HepG2 (cell line): ENCODE measurements around the gene CFAP73. TPM values are rescaled to one million over a fixed set of nuclear protein-coding genes. Genes with fewer than 3 reads are reported as not detected.

Experiments
- ATAC-seq: fragments of 200-7000 bp; cut with Tn5 transposase; 3 replicates; pipeline ENCODE4 v1.9.1; 2020; ENCODE audit warnings: mild to moderate bottlenecking, moderate library complexity
- BruUV-seq: library from RNA; stranded (reverse); fragments of 400-500 nt; replicated peaks from 2 replicates; lab custom pipeline; 2021; lab: Mats Ljungman, UMichigan
- CTCF ChIA-PET: fragments of 300-600 bp; formaldehyde crosslinking; extraction: SDS; loops from one replicate; lab custom pipeline; 2021; ENCODE audit warnings: low total read pairs, inconsistent platforms, low intra/inter-chr PET ratio; lab: Yijun Ruan, JAX
- POLR2A ChIA-PET: fragments of 350-600 bp; sonication (Branson Sonifier 250); formaldehyde crosslinking; loops from one replicate; lab custom pipeline; 2020; ENCODE audit warnings: antibody characterized with exemption, inconsistent platforms; lab: Yijun Ruan, JAX
- DNase-seq: peaks from one replicate; pipeline ENCODE4 v3.0.0-alpha.2; 2015; ENCODE audit warnings: low spot score
- FAIRE-seq: peaks from 3 replicates; lab custom pipeline; 2011; peaks lifted over from hg19 to GRCh38; lab: Jason Lieb, UNC
- H2AFZ ChIP-seq: one replicate; pipeline ENCODE4 v1.6.1; 2011; ENCODE audit warnings: low read length, inconsistent platforms
- H3K27ac ChIP-seq: fragments of 300-600 bp; 3 replicates; pipeline ENCODE4 v1.8.0; 2011; ENCODE audit warnings: mixed run types, mild to moderate bottlenecking, mixed read lengths, low read length, inconsistent platforms; ENCODE audit not compliant: insufficient read depth; ENCODE audit errors: extremely low read length
- H3K27me3 ChIP-seq, 2 experiments: fragments of 200-600 bp in 1 of 2; 2 replicates in 1 of 2; 3 replicates in 1 of 2; pipeline versions ENCODE4 v1.6.0 to v1.8.0; 2011; ENCODE audit warnings: low read length in 2 of 2, mild to moderate bottlenecking in 2 of 2, moderate library complexity in 2 of 2, inconsistent platforms in 1 of 2; ENCODE audit not compliant: insufficient read depth in 2 of 2, control insufficient read depth in 1 of 2
- H3K36me3 ChIP-seq, 2 experiments: fragments of 200-600 bp in 1 of 2; replicated peaks in 1 of 2; 2 replicates in 1 of 2; 3 replicates in 1 of 2; pipeline versions ENCODE4 v1.5.1 to v1.8.0; 2011; ENCODE audit warnings: low read length in 2 of 2, inconsistent platforms in 1 of 2; ENCODE audit not compliant: insufficient read depth in 2 of 2, control insufficient read depth in 1 of 2
- H3K4me1 ChIP-seq: 2 replicates; pipeline ENCODE4 v1.5.1; 2012; ENCODE audit warnings: low read length, inconsistent platforms; ENCODE audit not compliant: insufficient read depth
- H3K4me2 ChIP-seq: 2 replicates; pipeline ENCODE4 v1.6.0; 2011; ENCODE audit warnings: low read depth, low read length, inconsistent platforms
- H3K4me3 ChIP-seq, 3 experiments: fragments of 200-600 bp in 1 of 3; sonication (generic), shearing (Covaris generic) in 1 of 3; replicated peaks in 1 of 3; 2 replicates each; pipeline ENCODE4 v1.5.1; 2011 to 2016; ENCODE audit warnings: low read length in 3 of 3, inconsistent platforms in 2 of 3, low read depth in 2 of 3, mild to moderate bottlenecking in 2 of 3, control low read depth in 1 of 3, mixed read lengths in 1 of 3; ENCODE audit not compliant: insufficient read depth in 1 of 3
- H3K79me2 ChIP-seq: one replicate; pipeline ENCODE4 v1.6.1; 2011; ENCODE audit warnings: low read length, inconsistent platforms; ENCODE audit not compliant: insufficient read depth
- H3K9ac ChIP-seq: 2 replicates; pipeline ENCODE4 v1.6.0; 2011; ENCODE audit warnings: mild to moderate bottlenecking, low read depth, low read length, inconsistent platforms; ENCODE audit not compliant: insufficient read depth
- H3K9me3 ChIP-seq: 2 replicates; pipeline ENCODE4 v1.5.1; 2012; ENCODE audit warnings: mild to moderate bottlenecking, low read length
- H4K20me1 ChIP-seq: 2 replicates; pipeline ENCODE4 v1.6.0; 2011; ENCODE audit warnings: inconsistent platforms, mild to moderate bottlenecking, low read length, moderate library complexity; ENCODE audit not compliant: insufficient read depth
- ATF1 ChIP-seq: IDR thresholded peaks from 2 replicates; pipeline ENCODE4 v1.6.1; 2016; ENCODE audit warnings: mild to moderate bottlenecking, control low read depth
- HDAC6 ChIP-seq: fragments of 200-600 bp; sonication (generic); IDR thresholded peaks from 2 replicates; pipeline ENCODE4 v1.7.0; 2017; ENCODE audit warnings: mild to moderate bottlenecking, antibody characterized with exemption, low read length, low read depth
- KLF6 ChIP-seq: IDR thresholded peaks from 2 replicates; pipeline ENCODE4 v1.8.0; 2016; ENCODE audit warnings: missing biosample characterization, missing genetic modification reagents
- KMT2A ChIP-seq: sonication (generic); formaldehyde crosslinking; IDR thresholded peaks from 2 replicates; pipeline ENCODE4 v1.4.0; 2020; ENCODE audit warnings: missing genetic modification reagents
- MIER3 ChIP-seq: IDR thresholded peaks from 2 replicates; pipeline ENCODE4 v1.6.1; 2016; ENCODE audit warnings: missing compliant biosample characterization, borderline replicate concordance
- PRDM15 ChIP-seq: sonication (generic); formaldehyde crosslinking; IDR thresholded peaks from 2 replicates; pipeline ENCODE4 v1.4.0; 2020; ENCODE audit warnings: missing genetic modification reagents
- RARG ChIP-seq: sonication (generic); formaldehyde crosslinking; IDR thresholded peaks from 2 replicates; pipeline ENCODE4 v1.4.0; 2020; ENCODE audit warnings: low read depth, mild to moderate bottlenecking, missing genetic modification reagents
- STAG1 ChIP-seq: sonication (generic); formaldehyde crosslinking; IDR thresholded peaks from 2 replicates; pipeline ENCODE4 v1.4.0; 2020; ENCODE audit warnings: missing genetic modification reagents
- ZNF124 ChIP-seq: sonication (generic); formaldehyde crosslinking; IDR thresholded peaks from 2 replicates; pipeline ENCODE4 v1.4.0; 2020; ENCODE audit warnings: missing genetic modification reagents
- ZNF205 ChIP-seq: IDR thresholded peaks from 2 replicates; pipeline ENCODE4 v1.6.1; 2018; ENCODE audit warnings: missing biosample characterization, missing genetic modification reagents
- ZSCAN25 ChIP-seq: sonication (generic); formaldehyde crosslinking; IDR thresholded peaks from 2 replicates; pipeline ENCODE4 v1.8.0; 2022; ENCODE audit warnings: mild to moderate bottlenecking, missing genetic modification reagents
- ZXDC ChIP-seq: sonication (generic); formaldehyde crosslinking; IDR thresholded peaks from 2 replicates; pipeline ENCODE4 v1.5.0; 2020; ENCODE audit warnings: mild to moderate bottlenecking, missing genetic modification reagents
- ZZZ3 ChIP-seq: sonication (generic); formaldehyde crosslinking; IDR thresholded peaks from 2 replicates; pipeline ENCODE4 v1.4.0; 2020; ENCODE audit warnings: missing genetic modification reagents, mild to moderate bottlenecking, borderline replicate concordance
- WGBS: methylation state at CpG from one replicate; pipeline ENCODE4 v1.1.6; 2017; ENCODE audit warnings: low lambda C conversion rate; 5-methylcytosine and 5-hydroxymethylcytosine counted together
- in situ Hi-C: cut with HindIII; loops from 2 replicates; pipeline ENCODE4 v1.10.0; 2017; ENCODE audit warnings: low pct_unique_long_range_greater_than_20kb; ENCODE audit not compliant: extremely low pct_ligation_motif_present
- intact Hi-C: fragments of 100-400 bp; cut with micrococcal nuclease; formaldehyde crosslinking; loops from one replicate; pipeline ENCODE4 v1.10.0; 2022; ENCODE audit not compliant: unreplicated experiment
- polyA plus RNA-seq, 8 experiments: library from polyadenylated mRNA; depleted of rRNA in 3 of 8; stranded (reverse) in 7 of 8; unstranded in 1 of 8; fragments of >200 nt; fragmentation: Illumina TruSeq in 4 of 8; extraction: Trizol in 4 of 8; gene quantifications; 2 replicates each; pipeline versions ENCODE4 v1.2.1 to v1.2.3, GENCODE V29; 2011 to 2016; ENCODE audit warnings: low read depth in 4 of 8, missing spikeins in 1 of 8, mixed read lengths in 1 of 8; ENCODE audit not compliant: insufficient read depth in 1 of 8
- total RNA-seq, 5 experiments: library from RNA; depleted of rRNA; stranded (reverse); fragments of >200 nt; fragmentation: Illumina TruSeq; extraction: Trizol; gene quantifications; 2 replicates each; pipeline ENCODE4 v1.2.3, GENCODE V29; 2016; ENCODE audit warnings: low read depth in 1 of 5
- TF ChIP-seq, protein P1 (sequence below): conservative IDR thresholded peaks from 2 replicates; pipeline ENCODE4 v1.6.1; 2018; ENCODE audit warnings: missing genetic modification reagents

The CFAP73 gene
- total and polyA plus RNA-seq, 2 of the 13 experiments (the other 11 are each of a cell fraction or from before 2014, with no cell fraction given) = not detected

GRCh38 chr12:113104953-113105510, 44.5 kb upstream of the CFAP73 start:
- intact Hi-C loops = no loop called here
- POLR2A ChIA-PET = no interaction called here
- TF ChIP-seq KMT2A (no peak), STAG1 (no peak), PRDM15 (CRISPR knock-in tag) (no peak), ZNF205 (CRISPR knock-in tag) (no peak), MIER3 (no peak), HDAC6 (no peak), ZZZ3 (CRISPR knock-in tag) (no peak), ZNF124 (CRISPR knock-in tag) (no peak), RARG (CRISPR knock-in tag) (no peak), ATF1 (CRISPR knock-in tag) (no peak), ZSCAN25 (CRISPR knock-in tag) (no peak), KLF6 (no peak), ZXDC (CRISPR knock-in tag) (no peak)
- TF ChIP-seq, protein P1, sequence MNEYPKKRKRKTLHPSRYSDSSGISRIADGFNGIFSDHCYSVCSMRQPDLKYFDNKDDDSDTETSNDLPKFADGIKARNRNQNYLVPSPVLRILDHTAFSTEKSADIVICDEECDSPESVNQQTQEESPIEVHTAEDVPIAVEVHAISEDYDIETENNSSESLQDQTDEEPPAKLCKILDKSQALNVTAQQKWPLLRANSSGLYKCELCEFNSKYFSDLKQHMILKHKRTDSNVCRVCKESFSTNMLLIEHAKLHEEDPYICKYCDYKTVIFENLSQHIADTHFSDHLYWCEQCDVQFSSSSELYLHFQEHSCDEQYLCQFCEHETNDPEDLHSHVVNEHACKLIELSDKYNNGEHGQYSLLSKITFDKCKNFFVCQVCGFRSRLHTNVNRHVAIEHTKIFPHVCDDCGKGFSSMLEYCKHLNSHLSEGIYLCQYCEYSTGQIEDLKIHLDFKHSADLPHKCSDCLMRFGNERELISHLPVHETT (CRISPR knock-in tag) = no peak
- no TSS peak for BruUV-seq
- CTCF ChIA-PET = no interaction called here
- H3K4me3 ChIP-seq = no peak overlapping the region
- H3K27ac ChIP-seq = no peak overlapping the region
- no peaks in the 10 kb centered on the region; a peak in 1 of 5 replicates for H3K27me3 ChIP-seq
- H3K79me2 ChIP-seq = no peaks in the 10 kb centered on the region
- no peaks in the 10 kb centered on the region for H3K36me3 ChIP-seq
- no peaks in the 10 kb centered on the region for H3K9me3 ChIP-seq
- WGBS = 25% methylated on average over 10 of the region's 13 CpGs
- DNase-seq (no peak), FAIRE-seq (no peak), ATAC-seq (no peak)
- no peak overlapping the region for H3K4me2 ChIP-seq
- no peak overlapping the region for H2AFZ ChIP-seq
- no peaks in the 10 kb centered on the region for H3K4me1 ChIP-seq
- no peak overlapping the region for H3K9ac ChIP-seq
- in situ Hi-C loops = no loop called here
- H4K20me1 ChIP-seq = no peaks in the 10 kb centered on the region
